ENCODE measurements around the gene AIF1. TPM values are rescaled to one million over a fixed set of nuclear protein-coding genes. Genes with fewer than 3 reads are reported as not detected.
A peak's percentile ranks its signal among the peaks of the same experiment; 100 is the strongest.

Gene AIF1
- total RNA-seq, 1 donor from 2014 or later = not detected

DNA sequence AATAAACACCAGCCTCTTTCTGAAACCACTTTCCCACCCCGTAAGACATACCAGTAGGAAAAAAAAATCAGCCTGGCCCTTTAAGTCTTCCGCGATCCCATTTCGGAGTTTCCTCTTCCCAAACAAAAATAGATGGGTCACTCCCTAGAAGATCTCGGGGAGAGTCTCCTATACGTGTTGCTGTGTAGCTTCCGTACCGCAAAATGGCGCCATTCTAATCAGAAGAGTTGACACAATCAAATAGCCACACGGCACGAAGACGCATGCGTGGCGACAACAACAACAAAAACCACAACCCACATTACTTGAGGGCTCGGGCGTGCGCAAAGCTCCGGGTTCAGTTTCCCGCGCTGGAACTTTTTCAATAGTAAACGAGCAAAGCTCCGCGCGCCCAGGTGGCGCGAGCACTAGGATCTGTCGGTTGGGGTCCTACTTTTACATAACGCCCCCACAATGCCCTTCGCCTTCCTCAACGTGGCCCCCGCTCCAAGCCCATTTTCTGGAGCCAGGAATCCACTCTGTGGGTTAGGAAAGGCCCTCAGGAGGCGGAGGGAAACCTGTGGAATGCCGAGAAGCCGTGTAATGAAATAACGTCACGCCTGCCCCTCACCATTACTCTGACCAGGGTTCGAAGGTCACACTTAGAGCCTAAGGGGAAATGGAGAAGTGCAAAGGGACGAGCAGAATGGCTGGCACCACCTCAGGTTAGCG, 49.9 kb downstream of the AIF1 start, which contains the start of gene GPANK1:
Gene GPANK1, minus strand, starts transcription at position 208 of the 711 bp plus-strand sequence. CDS start 519 bp downstream, outside the sequence.
- DNase-seq = peak; percentile 97

DNA sequence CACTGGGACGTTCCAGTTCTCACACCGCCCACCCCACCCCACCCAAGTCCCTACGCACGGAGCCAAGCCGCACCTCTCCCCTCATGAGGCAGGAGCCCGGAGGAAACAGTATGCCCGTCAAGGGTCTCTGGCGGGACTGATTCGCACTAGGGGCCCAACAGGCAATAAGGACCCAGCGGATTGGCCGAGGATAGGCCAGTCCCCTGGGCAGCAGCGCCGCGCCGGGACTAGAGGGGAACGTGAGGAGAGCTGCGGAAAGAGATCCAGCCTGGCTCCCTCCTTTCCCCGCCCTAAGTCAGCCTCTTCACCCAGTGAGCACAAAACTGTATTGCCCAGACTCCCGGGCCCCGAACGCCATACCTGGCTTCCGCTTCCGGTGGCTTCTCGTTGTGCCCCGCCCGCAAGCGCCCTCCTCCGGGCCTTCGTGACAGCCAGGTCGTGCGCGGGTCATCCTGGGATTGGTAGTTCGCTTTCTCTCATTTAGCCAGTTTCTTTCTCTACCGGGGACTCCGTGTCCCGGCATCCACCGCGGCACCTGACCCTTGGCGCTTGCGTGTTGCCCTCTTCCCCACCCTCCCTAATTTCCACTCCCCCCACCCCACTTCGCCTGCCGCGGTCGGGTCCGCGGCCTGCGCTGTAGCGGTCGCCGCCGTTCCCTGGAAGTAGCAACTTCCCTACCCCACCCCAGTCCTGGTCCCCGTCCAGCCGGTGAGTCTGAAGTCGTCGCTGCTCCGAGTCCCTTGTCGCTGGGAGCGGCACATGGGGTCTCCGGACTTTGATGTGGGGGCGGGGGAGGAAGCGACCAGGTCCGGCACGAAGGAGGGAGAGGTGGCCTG, 50.7 kb downstream of the AIF1 start, which contains the start of gene CSNK2B:
Gene CSNK2B, plus strand, starts transcription at position 580 of the 836 bp plus-strand sequence. CDS start 752 bp downstream, outside the sequence.
- peak; percentile 98 for DNase-seq

DNA sequence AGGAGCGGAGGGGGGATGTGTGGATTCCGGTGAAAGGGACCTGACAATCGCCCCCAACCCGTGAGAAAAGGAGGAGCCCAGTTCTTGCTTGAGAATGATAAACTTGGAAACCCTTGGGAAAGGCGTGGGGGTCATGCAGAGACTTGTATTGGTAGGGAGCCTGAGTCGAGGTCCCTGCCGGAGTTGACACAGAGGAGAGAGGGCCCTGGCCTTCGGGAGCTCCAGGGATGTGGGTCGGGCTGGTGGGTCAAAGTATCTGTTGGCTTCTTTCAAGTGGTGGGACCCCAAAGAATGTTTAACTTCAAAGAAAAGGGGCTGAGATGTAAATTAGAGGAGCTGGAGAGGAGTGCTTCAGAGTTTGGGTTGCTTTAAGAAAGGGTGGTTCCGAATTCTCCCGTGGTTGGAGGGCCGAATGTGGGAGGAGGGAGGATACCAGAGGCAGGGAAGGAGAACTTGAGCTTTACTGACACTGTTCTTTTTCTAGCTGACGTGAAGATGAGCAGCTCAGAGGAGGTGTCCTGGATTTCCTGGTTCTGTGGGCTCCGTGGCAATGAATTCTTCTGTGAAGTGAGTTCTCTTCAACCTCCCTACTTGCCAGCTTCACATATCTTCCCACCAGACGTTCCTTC, 51.4 kb downstream of the AIF1 start:
- DNase-seq = no peak

Other genes with a start within 250 kb of the AIF1 start
- 40.3 and 57.9 TPM in 2 replicates for gene MICA, start 211.6 kb upstream of the AIF1 start, total RNA-seq
- gene MICB, start 117.1 kb upstream of the AIF1 start, total RNA-seq = 14.5 and 29.3 TPM in 2 replicates
- not detected in 2 replicates for gene MCCD1, start 86.3 kb upstream of the AIF1 start, total RNA-seq
- gene DDX39B, start 73.2 kb upstream of the AIF1 start, total RNA-seq = 308 and 381 TPM in 2 replicates
- 0.19 and 0.51 TPM in 2 replicates for gene ATP6V1G2, start 68.6 kb upstream of the AIF1 start, total RNA-seq
- 21.0 and 30.8 TPM in 2 replicates for gene NFKBIL1, start 67.6 kb upstream of the AIF1 start, total RNA-seq
- gene LTA, start 42.9 kb upstream of the AIF1 start, total RNA-seq = not detected in 2 replicates
- gene TNF, start 39.7 kb upstream of the AIF1 start, total RNA-seq = 0.17 TPM in 1 of 2 replicates, not detected in the other
- 3.4 and 30.5 TPM in 2 replicates for gene LTB, start 32.8 kb upstream of the AIF1 start, total RNA-seq
- 0.37 TPM in 1 of 2 replicates, not detected in the other for gene LST1, start 29.0 kb upstream of the AIF1 start, total RNA-seq
- gene NCR3, start 22.2 kb upstream of the AIF1 start, total RNA-seq = not detected in 2 replicates
- gene PRRC2A, start 5.5 kb downstream of the AIF1 start, total RNA-seq = 32.2 and 70.8 TPM in 2 replicates
- gene BAG6, start 37.4 kb downstream of the AIF1 start, total RNA-seq = 133 and 309 TPM in 2 replicates
- gene APOM, start 40.7 kb downstream of the AIF1 start, total RNA-seq = 0.34 and 0.37 TPM in 2 replicates
- 20.6 and 28.6 TPM in 2 replicates for gene C6orf47, start 45.5 kb downstream of the AIF1 start, total RNA-seq
- gene GPANK1, start 49.8 kb downstream of the AIF1 start, total RNA-seq = 11.9 and 12.9 TPM in 2 replicates
- 111 and 116 TPM in 2 replicates for gene CSNK2B, start 50.8 kb downstream of the AIF1 start, total RNA-seq
- 1.8 and 3.2 TPM in 2 replicates for gene LY6G5B, start 54.7 kb downstream of the AIF1 start, total RNA-seq
- gene LY6G5C, start 65.8 kb downstream of the AIF1 start, total RNA-seq = 3.6 and 4.5 TPM in 2 replicates
- gene ABHD16A, start 88.1 kb downstream of the AIF1 start, total RNA-seq = 60.7 and 66.9 TPM in 2 replicates
- gene LY6G6F, start 91.6 kb downstream of the AIF1 start, total RNA-seq = not detected in 2 replicates
- not detected in 2 replicates for gene LY6G6D, start 100.1 kb downstream of the AIF1 start, total RNA-seq
- not detected in 2 replicates for gene LY6G6C, start 106.5 kb downstream of the AIF1 start, total RNA-seq
- not detected in 2 replicates for gene MPIG6B, start 108.1 kb downstream of the AIF1 start, total RNA-seq
- 126 and 150 TPM in 2 replicates for gene DDAH2, start 114.1 kb downstream of the AIF1 start, total RNA-seq
- 543 and 615 TPM in 2 replicates for gene CLIC1, start 121.3 kb downstream of the AIF1 start, total RNA-seq
- gene MSH5, start 124.8 kb downstream of the AIF1 start, total RNA-seq = 7.1 and 8.5 TPM in 2 replicates
- gene SAPCD1, start 147.4 kb downstream of the AIF1 start, total RNA-seq = 1.4 and 2.4 TPM in 2 replicates
- gene VWA7, start 162.1 kb downstream of the AIF1 start, total RNA-seq = 0.05 and 0.34 TPM in 2 replicates
- 39.7 and 116 TPM in 2 replicates for gene VARS1, start 180.5 kb downstream of the AIF1 start, total RNA-seq
- 32.0 and 36.9 TPM in 2 replicates for gene LSM2, start 191.7 kb downstream of the AIF1 start, total RNA-seq
- gene HSPA1L, start 200.0 kb downstream of the AIF1 start, total RNA-seq = 0.51 and 0.85 TPM in 2 replicates
- gene HSPA1A, start 200.3 kb downstream of the AIF1 start, total RNA-seq = 139 and 155 TPM in 2 replicates
- gene HSPA1B, start 212.5 kb downstream of the AIF1 start, total RNA-seq = 68.8 and 71.5 TPM in 2 replicates
- gene NEU1, start 247.6 kb downstream of the AIF1 start, total RNA-seq = 66.8 and 78.1 TPM in 2 replicates